GM12801 (cell line): ENCODE results near the gene SRP68.

Experiments
- TF ChIP-seq, protein P1 (sequence below): IDR thresholded peaks from one replicate; pipeline ENCODE4 v1.5.1; 2011; ENCODE audit warnings: control low read depth; ENCODE audit not compliant: insufficient read length; ENCODE audit errors: extremely low read depth

Gene SRP68

DNA sequence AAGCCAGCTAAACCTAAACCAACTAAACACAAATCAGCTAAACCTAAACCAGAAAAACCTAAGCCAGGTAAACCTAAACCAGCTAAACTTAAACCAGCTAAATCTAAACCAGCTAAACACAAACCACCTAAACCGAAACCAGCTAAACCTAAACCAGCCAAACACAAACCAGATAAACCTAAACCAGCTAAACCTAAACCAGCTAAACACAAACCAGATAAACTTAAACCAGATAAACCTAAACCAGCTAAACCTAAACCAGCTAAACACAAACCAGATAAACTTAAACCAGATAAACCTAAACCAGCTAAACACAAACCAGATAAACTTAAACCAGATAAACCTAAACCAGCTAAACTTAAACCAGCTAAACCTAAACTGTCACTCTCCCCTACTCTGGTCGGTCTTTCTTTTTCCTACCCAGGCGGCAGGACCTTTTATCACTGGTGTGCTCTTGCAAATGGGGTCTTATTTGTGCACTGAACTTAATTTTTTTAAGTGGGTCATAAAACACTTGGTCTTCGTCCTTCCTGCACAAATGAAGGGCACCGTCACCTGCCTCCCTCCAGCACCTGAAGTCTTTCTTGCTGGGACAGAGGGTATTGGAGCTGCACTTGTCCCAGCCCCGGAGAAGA is 52.4 kb downstream of the SRP68 start:
- TF ChIP-seq, protein P1, sequence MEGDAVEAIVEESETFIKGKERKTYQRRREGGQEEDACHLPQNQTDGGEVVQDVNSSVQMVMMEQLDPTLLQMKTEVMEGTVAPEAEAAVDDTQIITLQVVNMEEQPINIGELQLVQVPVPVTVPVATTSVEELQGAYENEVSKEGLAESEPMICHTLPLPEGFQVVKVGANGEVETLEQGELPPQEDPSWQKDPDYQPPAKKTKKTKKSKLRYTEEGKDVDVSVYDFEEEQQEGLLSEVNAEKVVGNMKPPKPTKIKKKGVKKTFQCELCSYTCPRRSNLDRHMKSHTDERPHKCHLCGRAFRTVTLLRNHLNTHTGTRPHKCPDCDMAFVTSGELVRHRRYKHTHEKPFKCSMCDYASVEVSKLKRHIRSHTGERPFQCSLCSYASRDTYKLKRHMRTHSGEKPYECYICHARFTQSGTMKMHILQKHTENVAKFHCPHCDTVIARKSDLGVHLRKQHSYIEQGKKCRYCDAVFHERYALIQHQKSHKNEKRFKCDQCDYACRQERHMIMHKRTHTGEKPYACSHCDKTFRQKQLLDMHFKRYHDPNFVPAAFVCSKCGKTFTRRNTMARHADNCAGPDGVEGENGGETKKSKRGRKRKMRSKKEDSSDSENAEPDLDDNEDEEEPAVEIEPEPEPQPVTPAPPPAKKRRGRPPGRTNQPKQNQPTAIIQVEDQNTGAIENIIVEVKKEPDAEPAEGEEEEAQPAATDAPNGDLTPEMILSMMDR, result no peak

- TF ChIP-seq, protein P1, result no peak
These were observed 53.5 kb downstream of the SRP68 start for GRCh38 chr17:76018801-76019200.

- TF ChIP-seq, protein P1, result no peak
These were observed 54.0 kb downstream of the SRP68 start for GRCh38 chr17:76018340-76018680.

DNA sequence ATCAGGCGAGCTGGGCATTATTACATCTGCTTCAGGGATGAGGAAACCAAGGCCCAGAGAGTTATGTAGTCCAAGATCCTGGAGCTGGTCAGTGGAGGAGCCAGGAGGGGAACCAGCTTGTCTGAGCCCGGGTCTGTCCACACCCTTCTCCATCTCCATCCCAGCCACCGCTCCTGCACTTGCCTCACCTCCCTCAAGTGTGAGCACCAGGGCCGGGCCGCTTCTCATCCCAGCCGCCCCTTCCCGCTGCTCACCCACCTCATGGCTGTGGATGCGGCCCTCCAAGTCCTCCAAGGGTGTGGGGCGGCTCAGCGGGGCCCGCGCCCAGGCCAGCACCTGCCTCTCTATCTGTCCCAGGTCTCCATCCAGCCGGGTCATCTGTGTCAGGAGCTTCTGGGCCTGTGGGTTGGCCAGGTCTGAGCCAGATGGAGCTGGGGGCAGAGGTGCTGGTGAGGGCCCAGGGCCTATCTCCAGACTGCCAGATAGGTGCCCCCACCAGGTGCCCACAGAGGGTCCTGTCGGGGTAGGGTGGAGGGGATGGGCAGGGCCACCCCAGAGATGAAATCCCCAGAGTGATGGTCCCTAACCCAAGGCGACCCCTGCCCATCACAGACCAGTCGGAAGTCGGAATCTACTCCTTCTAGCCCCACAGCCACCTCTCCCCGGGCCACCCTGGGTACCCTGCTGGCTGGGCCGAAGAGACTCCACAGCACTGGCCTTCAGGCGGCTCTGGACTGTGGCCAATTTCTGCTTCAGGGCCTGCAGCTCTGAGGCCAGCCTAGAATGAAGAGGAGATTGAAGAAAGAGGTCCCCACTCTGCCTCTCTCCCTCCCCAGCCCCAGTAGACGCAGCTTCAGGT is 54.6 kb downstream of the SRP68 start:
- TF ChIP-seq, protein P1, result no peak

DNA sequence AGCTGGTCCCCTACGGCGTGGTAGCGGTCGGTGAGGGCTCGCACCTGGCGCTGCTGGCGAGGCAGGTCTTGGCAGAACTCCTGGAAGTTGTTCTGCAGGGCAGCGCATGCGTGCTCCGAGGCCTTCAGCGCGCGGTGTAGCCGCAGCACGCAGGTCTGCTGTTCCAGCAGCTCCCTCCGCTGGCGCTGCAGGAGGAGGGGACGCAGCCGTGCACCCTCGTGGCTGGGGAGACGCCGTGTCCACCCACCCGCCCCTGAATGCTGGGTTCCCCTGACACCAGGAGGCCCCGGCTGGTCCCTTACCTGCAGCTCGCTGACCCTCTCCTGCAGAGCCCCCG is 57.4 kb downstream of the SRP68 start:
- TF ChIP-seq, protein P1, result no peak

DNA sequence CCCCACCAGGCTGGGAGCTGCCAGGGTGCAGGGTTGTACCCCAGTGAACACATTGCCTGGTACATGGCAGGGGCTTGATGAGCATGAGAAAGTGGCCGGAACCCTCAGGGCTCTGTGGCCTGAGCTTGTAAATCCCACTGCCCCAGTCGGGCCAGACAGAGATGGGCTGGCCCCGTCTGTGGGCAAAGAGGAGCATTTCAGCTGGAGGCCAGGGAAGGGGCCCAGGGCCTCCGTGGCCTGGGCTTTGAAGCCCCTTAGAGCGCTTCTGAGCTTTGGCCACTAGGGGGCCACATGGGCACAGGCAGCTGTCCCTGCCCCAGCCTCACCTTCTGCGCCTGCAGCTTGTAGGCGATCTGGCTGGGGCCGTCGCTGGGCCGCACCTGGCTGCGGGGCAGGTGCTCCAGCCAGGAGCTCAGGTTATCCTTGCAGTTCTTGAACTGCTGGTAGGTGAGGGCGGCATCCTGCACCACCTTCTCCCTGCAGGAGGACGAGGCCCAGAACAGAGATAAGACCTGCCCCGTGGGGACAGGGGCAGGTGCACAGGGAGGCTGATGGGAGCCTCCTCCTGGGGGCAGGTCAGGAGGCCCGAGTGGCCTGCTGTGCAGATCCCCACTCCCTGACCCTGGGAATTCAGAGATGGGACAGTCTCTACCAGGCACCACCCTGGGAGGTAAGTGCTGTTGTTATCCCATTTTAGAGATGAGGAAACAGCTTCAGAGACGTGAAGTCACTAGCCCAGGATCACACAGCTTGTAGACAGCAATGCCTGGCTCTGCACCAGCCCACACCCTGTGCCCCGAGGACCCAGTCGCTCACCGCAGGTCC is 58.0 kb downstream of the SRP68 start:
- TF ChIP-seq, protein P1, result no peak

DNA sequence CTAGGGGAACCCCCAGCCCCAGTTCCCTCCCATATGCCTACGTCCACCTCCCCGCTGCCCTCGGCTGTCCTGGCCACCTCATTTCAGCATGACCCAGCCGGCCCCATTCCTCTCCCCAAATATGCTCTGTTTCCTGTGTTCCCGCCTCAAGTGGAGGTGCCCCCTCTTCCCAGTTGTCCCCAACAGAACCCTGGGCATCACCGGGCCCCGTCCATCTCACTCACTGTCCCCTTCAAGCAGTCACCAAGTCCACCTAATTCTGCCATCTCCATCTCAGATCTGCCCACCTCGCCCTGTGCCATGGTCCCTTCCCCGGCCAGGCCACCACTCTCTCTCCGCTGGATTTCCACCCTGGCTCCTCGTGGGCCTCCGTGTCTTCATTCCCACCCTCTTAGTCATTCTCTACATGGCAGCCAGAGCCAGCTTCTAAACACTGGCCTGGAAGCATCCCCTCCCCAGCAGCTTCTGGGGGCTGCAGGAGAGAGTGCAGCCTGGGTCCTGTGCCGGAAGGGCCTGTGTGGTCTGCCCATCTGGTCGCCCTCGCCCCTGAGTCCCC is 58.9 kb downstream of the SRP68 start:
- TF ChIP-seq, protein P1, result no peak
